Measurements from ENCODE around the gene TRIOBP. TPM values are rescaled to one million over a fixed set of nuclear protein-coding genes. Genes with fewer than 3 reads are reported as not detected.
A peak's percentile ranks its signal among the peaks of the same experiment; 100 is the strongest.

Gene TRIOBP
- total and polyA plus RNA-seq, 2 of the 13 experiments (the other 11 are each of a cell fraction or from before 2014, with no cell fraction given): 6.1 to 15.4 TPM

- TF ChIP-seq PRDM10 (CRISPR knock-in tag; IDR thresholded peaks at IDR 0.05; ENCODE audit: low read depth): 0 out of 2 replicates have a peak, but pooled peaks have one; percentile 44
- no peak for TF ChIP-seq ZNF672 (CRISPR knock-in tag; IDR thresholded peaks at IDR 0.05)
- TF ChIP-seq, protein P1, sequence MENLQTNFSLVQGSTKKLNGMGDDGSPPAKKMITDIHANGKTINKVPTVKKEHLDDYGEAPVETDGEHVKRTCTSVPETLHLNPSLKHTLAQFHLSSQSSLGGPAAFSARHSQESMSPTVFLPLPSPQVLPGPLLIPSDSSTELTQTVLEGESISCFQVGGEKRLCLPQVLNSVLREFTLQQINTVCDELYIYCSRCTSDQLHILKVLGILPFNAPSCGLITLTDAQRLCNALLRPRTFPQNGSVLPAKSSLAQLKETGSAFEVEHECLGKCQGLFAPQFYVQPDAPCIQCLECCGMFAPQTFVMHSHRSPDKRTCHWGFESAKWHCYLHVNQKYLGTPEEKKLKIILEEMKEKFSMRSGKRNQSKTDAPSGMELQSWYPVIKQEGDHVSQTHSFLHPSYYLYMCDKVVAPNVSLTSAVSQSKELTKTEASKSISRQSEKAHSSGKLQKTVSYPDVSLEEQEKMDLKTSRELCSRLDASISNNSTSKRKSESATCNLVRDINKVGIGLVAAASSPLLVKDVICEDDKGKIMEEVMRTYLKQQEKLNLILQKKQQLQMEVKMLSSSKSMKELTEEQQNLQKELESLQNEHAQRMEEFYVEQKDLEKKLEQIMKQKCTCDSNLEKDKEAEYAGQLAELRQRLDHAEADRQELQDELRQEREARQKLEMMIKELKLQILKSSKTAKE (CRISPR knock-in tag; IDR thresholded peaks at IDR 0.05; ENCODE audit: borderline replicate concordance): no peak
- TF ChIP-seq MTF1 (CRISPR knock-in tag; IDR thresholded peaks at IDR 0.05): no peak
- TF ChIP-seq MIER2 (CRISPR knock-in tag; IDR thresholded peaks at IDR 0.05): 0 out of 2 replicates have a peak, but pooled peaks have one; percentile 54
- TF ChIP-seq, protein P2, sequence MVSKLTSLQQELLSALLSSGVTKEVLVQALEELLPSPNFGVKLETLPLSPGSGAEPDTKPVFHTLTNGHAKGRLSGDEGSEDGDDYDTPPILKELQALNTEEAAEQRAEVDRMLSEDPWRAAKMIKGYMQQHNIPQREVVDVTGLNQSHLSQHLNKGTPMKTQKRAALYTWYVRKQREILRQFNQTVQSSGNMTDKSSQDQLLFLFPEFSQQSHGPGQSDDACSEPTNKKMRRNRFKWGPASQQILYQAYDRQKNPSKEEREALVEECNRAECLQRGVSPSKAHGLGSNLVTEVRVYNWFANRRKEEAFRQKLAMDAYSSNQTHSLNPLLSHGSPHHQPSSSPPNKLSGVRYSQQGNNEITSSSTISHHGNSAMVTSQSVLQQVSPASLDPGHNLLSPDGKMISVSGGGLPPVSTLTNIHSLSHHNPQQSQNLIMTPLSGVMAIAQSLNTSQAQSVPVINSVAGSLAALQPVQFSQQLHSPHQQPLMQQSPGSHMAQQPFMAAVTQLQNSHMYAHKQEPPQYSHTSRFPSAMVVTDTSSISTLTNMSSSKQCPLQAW (CRISPR knock-in tag; IDR thresholded peaks at IDR 0.05): peak; percentile 66; the same call in 1 of the 2 replicates
- no peak for TF ChIP-seq MATR3 (CRISPR knock-in tag; IDR thresholded peaks at IDR 0.05)
- TF ChIP-seq ZNF543 (CRISPR knock-in tag; IDR thresholded peaks at IDR 0.05): 0 out of 2 replicates have a peak, but pooled peaks have one; percentile 22
- TF ChIP-seq, protein P3, sequence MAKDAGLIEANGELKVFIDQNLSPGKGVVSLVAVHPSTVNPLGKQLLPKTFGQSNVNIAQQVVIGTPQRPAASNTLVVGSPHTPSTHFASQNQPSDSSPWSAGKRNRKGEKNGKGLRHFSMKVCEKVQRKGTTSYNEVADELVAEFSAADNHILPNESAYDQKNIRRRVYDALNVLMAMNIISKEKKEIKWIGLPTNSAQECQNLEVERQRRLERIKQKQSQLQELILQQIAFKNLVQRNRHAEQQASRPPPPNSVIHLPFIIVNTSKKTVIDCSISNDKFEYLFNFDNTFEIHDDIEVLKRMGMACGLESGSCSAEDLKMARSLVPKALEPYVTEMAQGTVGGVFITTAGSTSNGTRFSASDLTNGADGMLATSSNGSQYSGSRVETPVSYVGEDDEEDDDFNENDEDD (CRISPR knock-in tag; IDR thresholded peaks at IDR 0.05; ENCODE audit: borderline replicate concordance): peak; percentile 9; the same call in 1 of the 2 replicates
- TF ChIP-seq, protein P4, sequence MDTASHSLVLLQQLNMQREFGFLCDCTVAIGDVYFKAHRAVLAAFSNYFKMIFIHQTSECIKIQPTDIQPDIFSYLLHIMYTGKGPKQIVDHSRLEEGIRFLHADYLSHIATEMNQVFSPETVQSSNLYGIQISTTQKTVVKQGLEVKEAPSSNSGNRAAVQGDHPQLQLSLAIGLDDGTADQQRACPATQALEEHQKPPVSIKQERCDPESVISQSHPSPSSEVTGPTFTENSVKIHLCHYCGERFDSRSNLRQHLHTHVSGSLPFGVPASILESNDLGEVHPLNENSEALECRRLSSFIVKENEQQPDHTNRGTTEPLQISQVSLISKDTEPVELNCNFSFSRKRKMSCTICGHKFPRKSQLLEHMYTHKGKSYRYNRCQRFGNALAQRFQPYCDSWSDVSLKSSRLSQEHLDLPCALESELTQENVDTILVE (CRISPR knock-in tag; IDR thresholded peaks at IDR 0.05): peak; percentile 64; the same call in 1 of the 2 replicates
- TF ChIP-seq, protein P5, sequence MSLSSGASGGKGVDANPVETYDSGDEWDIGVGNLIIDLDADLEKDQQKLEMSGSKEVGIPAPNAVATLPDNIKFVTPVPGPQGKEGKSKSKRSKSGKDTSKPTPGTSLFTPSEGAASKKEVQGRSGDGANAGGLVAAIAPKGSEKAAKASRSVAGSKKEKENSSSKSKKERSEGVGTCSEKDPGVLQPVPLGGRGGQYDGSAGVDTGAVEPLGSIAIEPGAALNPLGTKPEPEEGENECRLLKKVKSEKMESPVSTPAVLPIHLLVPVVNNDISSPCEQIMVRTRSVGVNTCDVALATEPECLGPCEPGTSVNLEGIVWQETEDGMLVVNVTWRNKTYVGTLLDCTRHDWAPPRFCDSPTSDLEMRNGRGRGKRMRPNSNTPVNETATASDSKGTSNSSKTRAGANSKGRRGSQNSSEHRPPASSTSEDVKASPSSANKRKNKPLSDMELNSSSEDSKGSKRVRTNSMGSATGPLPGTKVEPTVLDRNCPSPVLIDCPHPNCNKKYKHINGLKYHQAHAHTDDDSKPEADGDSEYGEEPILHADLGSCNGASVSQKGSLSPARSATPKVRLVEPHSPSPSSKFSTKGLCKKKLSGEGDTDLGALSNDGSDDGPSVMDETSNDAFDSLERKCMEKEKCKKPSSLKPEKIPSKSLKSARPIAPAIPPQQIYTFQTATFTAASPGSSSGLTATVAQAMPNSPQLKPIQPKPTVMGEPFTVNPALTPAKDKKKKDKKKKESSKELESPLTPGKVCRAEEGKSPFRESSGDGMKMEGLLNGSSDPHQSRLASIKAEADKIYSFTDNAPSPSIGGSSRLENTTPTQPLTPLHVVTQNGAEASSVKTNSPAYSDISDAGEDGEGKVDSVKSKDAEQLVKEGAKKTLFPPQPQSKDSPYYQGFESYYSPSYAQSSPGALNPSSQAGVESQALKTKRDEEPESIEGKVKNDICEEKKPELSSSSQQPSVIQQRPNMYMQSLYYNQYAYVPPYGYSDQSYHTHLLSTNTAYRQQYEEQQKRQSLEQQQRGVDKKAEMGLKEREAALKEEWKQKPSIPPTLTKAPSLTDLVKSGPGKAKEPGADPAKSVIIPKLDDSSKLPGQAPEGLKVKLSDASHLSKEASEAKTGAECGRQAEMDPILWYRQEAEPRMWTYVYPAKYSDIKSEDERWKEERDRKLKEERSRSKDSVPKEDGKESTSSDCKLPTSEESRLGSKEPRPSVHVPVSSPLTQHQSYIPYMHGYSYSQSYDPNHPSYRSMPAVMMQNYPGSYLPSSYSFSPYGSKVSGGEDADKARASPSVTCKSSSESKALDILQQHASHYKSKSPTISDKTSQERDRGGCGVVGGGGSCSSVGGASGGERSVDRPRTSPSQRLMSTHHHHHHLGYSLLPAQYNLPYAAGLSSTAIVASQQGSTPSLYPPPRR (CRISPR knock-in tag; IDR thresholded peaks at IDR 0.05; ENCODE audit: borderline replicate concordance): peak; percentile 46
- peak; percentile 70; the same call in 1 of the 2 replicates for TF ChIP-seq KDM5B (CRISPR knock-in tag; IDR thresholded peaks at IDR 0.05; ENCODE audit: borderline replicate concordance)
These were observed 37.6 kb upstream of the TRIOBP start (continued) for GRCh38 chr22:37659066-37659896.
